WTC11 (cell line): ENCODE data around the gene SLC24A4. TPM values are rescaled to one million over a fixed set of nuclear protein-coding genes. Genes with fewer than 3 reads are reported as not detected.

Experiments used
- ATAC-seq: fragments of 200-7000 bp; cut with Tn5 transposase; 2 replicates; pipeline ENCODE4 v1.10.0; 2021; ENCODE audit warnings: mild to moderate bottlenecking, moderate library complexity
- CTCF ChIA-PET: fragments of 300-600 bp; sonication (Branson Sonifier 250); formaldehyde crosslinking; loops from one replicate; lab custom pipeline; 2021; ENCODE audit warnings: antibody characterized with exemption; lab: Charles Lee
- POLR2A ChIA-PET: fragments of 350-600 bp; sonication (Branson Sonifier 250); formaldehyde crosslinking; loops from one replicate; lab custom pipeline; 2021; ENCODE audit warnings: antibody characterized with exemption; lab: Charles Lee
- DNase-seq: peaks from one replicate; pipeline ENCODE4 v3.0.0; 2021; ENCODE audit warnings: low spot score
- H3K27ac Mint-ChIP-seq: 2 replicates; pipeline ENCODE4 v1.8.0; 2021; ENCODE audit warnings: mixed read lengths
- H3K27me3 Mint-ChIP-seq: 2 replicates; pipeline ENCODE4 v1.8.0; 2021; ENCODE audit warnings: low read depth, mild to moderate bottlenecking, moderate library complexity, mixed read lengths
- H3K36me3 Mint-ChIP-seq: 2 replicates; pipeline ENCODE4 v1.8.0; 2021; ENCODE audit warnings: mixed read lengths
- H3K4me1 Mint-ChIP-seq: 2 replicates; pipeline ENCODE4 v1.8.0; 2022; ENCODE audit warnings: mixed read lengths
- H3K4me3 Mint-ChIP-seq: 2 replicates; pipeline ENCODE4 v1.8.0; 2021; ENCODE audit warnings: mild to moderate bottlenecking, moderate library complexity, mixed read lengths
- H3K9me3 Mint-ChIP-seq: 2 replicates; pipeline ENCODE4 v1.8.0; 2021; ENCODE audit warnings: mixed read lengths
- ATF2 ChIP-seq: sonication (generic); formaldehyde crosslinking; IDR thresholded peaks from 2 replicates; pipeline ENCODE4 v1.8.1; 2022; ENCODE audit warnings: low read depth, missing genetic modification reagents, borderline replicate concordance
- ATF6 ChIP-seq: sonication (generic); formaldehyde crosslinking; IDR thresholded peaks from 2 replicates; pipeline ENCODE4 v1.8.1; 2023; ENCODE audit warnings: mild to moderate bottlenecking, missing genetic modification reagents
- CBFB ChIP-seq: sonication (generic); formaldehyde crosslinking; IDR thresholded peaks from 2 replicates; pipeline ENCODE4 v1.8.1; 2022; ENCODE audit warnings: mild to moderate bottlenecking, low read depth, missing genetic modification reagents
- CREB1 ChIP-seq: sonication (generic); formaldehyde crosslinking; IDR thresholded peaks from 2 replicates; pipeline ENCODE4 v1.8.0; 2023; ENCODE audit warnings: mild to moderate bottlenecking, missing genetic modification reagents
- ELF4 ChIP-seq: sonication (generic); formaldehyde crosslinking; IDR thresholded peaks from 2 replicates; pipeline ENCODE4 v1.8.1; 2022; ENCODE audit warnings: low read depth, mild to moderate bottlenecking, moderate library complexity, missing genetic modification reagents
- ETV6 ChIP-seq: sonication (generic); formaldehyde crosslinking; IDR thresholded peaks from 2 replicates; pipeline ENCODE4 v1.8.1; 2022; ENCODE audit warnings: mild to moderate bottlenecking, missing genetic modification reagents
- GABPB1 ChIP-seq: sonication (generic); formaldehyde crosslinking; IDR thresholded peaks from 2 replicates; pipeline ENCODE4 v1.8.1; 2023; ENCODE audit warnings: mild to moderate bottlenecking, missing genetic modification reagents
- NFATC4 ChIP-seq: fragments of 250-450 bp; sonication (Bioruptor Pico); IDR thresholded peaks from 2 replicates; pipeline ENCODE4 v1.9.0; 2021; ENCODE audit warnings: mild to moderate bottlenecking
- NFE2L1 ChIP-seq: sonication (generic); formaldehyde crosslinking; IDR thresholded peaks from 2 replicates; pipeline ENCODE4 v1.8.1; 2023; ENCODE audit warnings: missing genetic modification reagents
- NR2C2 ChIP-seq: sonication (generic); formaldehyde crosslinking; IDR thresholded peaks from 2 replicates; pipeline ENCODE4 v1.8.0; 2022; ENCODE audit warnings: mild to moderate bottlenecking, missing genetic modification reagents
- NR3C1 ChIP-seq: sonication (generic); formaldehyde crosslinking; conservative IDR thresholded peaks from 2 replicates; pipeline ENCODE4 v1.8.1; 2023; ENCODE audit warnings: low read depth, mild to moderate bottlenecking, missing genetic modification reagents
- PRRX2 ChIP-seq: fragments of 250-450 bp; sonication (Bioruptor Pico); IDR thresholded peaks from 2 replicates; pipeline ENCODE4 v1.8.0; 2021; ENCODE audit warnings: mild to moderate bottlenecking
- SOX15 ChIP-seq: fragments of 250-450 bp; sonication (Bioruptor Pico); IDR thresholded peaks from 2 replicates; pipeline ENCODE4 v1.9.0; 2021; ENCODE audit warnings: mild to moderate bottlenecking
- TP53 ChIP-seq: sonication (generic); formaldehyde crosslinking; IDR thresholded peaks from 2 replicates; pipeline ENCODE4 v1.8.1; 2023; ENCODE audit warnings: mild to moderate bottlenecking, missing genetic modification reagents
- ZNF423 ChIP-seq: fragments of 250-450 bp; sonication (Bioruptor Pico); IDR thresholded peaks from 2 replicates; pipeline ENCODE4 v2.1.2; 2022; ENCODE audit warnings: mild to moderate bottlenecking, moderate library complexity
- ZNF425 ChIP-seq: fragments of 250-450 bp; sonication (Bioruptor Pico); conservative IDR thresholded peaks from 2 replicates; pipeline ENCODE4 v1.9.0; 2021; ENCODE audit warnings: mild to moderate bottlenecking
- total RNA-seq: library from RNA; stranded (reverse); gene quantifications from 3 replicates; pipeline ENCODE4 v1.2.3, GENCODE V29; 2021
- TF ChIP-seq, protein P1 (sequence below): sonication (generic); formaldehyde crosslinking; conservative IDR thresholded peaks from 2 replicates; pipeline ENCODE4 v1.8.1; 2023; ENCODE audit warnings: mild to moderate bottlenecking, low read depth, missing genetic modification reagents, moderate library complexity
- TF ChIP-seq, protein P2 (sequence below): fragments of 250-450 bp; sonication (Bioruptor Pico); IDR thresholded peaks from 2 replicates; pipeline ENCODE4 v1.8.0; 2021; ENCODE audit warnings: mild to moderate bottlenecking
- TF ChIP-seq, protein P3 (sequence below): fragments of 250-450 bp; sonication (Bioruptor Pico); IDR thresholded peaks from 2 replicates; pipeline ENCODE4 v1.9.0; 2021; ENCODE audit warnings: mild to moderate bottlenecking
- TF ChIP-seq, protein P4 (sequence below): fragments of 250-450 bp; sonication (Bioruptor Pico); IDR thresholded peaks from 2 replicates; pipeline ENCODE4 v1.9.0; 2021; ENCODE audit warnings: mild to moderate bottlenecking

Gene SLC24A4
- total RNA-seq, 1 experiment from 2014 or later, result 0.90 TPM

DNA sequence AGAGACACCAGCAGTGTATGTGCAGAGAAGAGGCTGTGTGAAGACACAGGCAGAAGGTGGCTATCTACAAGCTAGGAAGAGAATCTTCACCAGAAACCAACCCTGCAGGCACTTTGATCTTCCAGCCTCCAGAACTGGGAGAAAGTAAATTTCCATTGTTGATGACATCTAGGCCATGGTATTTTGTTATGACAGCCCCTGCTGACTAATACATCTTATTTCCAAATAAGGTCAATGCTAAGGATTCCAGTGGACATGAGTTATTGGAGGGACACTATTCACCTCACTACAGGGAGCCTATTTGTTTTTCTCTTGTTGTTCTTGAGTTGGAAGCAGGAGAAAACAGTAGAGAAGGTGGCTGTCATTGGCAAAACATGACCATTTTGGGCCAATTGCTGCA, 102.1 kb downstream of the SLC24A4 start:
- ATAC-seq (no peak), DNase-seq (no peak)
- ChIA-PET CTCF (no interaction called here), POLR2A (interaction anchor here (0.6 kb wide), 1 partner anchor 317 kb away, joined by 5 read pairs; no protein-coding TSS in a partner anchor)
- no peak overlapping the region for H3K4me3 Mint-ChIP-seq
- TF ChIP-seq NFE2L1 (CRISPR knock-in tag) (no peak), ELF4 (CRISPR knock-in tag) (no peak), NFATC4 (no peak), TP53 (CRISPR knock-in tag) (no peak), ETV6 (no peak), SOX15 (CRISPR knock-in tag) (no peak), ATF6 (CRISPR knock-in tag) (no peak)
- TF ChIP-seq, protein P1, sequence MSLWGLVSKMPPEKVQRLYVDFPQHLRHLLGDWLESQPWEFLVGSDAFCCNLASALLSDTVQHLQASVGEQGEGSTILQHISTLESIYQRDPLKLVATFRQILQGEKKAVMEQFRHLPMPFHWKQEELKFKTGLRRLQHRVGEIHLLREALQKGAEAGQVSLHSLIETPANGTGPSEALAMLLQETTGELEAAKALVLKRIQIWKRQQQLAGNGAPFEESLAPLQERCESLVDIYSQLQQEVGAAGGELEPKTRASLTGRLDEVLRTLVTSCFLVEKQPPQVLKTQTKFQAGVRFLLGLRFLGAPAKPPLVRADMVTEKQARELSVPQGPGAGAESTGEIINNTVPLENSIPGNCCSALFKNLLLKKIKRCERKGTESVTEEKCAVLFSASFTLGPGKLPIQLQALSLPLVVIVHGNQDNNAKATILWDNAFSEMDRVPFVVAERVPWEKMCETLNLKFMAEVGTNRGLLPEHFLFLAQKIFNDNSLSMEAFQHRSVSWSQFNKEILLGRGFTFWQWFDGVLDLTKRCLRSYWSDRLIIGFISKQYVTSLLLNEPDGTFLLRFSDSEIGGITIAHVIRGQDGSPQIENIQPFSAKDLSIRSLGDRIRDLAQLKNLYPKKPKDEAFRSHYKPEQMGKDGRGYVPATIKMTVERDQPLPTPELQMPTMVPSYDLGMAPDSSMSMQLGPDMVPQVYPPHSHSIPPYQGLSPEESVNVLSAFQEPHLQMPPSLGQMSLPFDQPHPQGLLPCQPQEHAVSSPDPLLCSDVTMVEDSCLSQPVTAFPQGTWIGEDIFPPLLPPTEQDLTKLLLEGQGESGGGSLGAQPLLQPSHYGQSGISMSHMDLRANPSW (CRISPR knock-in tag), result no peak
- H3K27me3 Mint-ChIP-seq, result no peaks in the 10 kb centered on the region; the same call in none of the 2 replicates
- no peak overlapping the region for H3K27ac Mint-ChIP-seq
- H3K4me1 Mint-ChIP-seq, result peaks cover 3% of the 10 kb centered on the region; the same call in 1 of the 2 replicates
- H3K36me3 Mint-ChIP-seq, result no peaks in the 10 kb centered on the region
- peaks cover 19% of the 10 kb centered on the region for H3K9me3 Mint-ChIP-seq

GRCh38 chr14:92426237-92426636, 103.3 kb downstream of the SLC24A4 start:
- H3K9me3 Mint-ChIP-seq, result peaks cover 19% of the 10 kb centered on the region
- H3K36me3 Mint-ChIP-seq, result no peaks in the 10 kb centered on the region
- H3K4me3 Mint-ChIP-seq, result no peak overlapping the region
- ChIA-PET POLR2A (no interaction called here), CTCF (no interaction called here)
- H3K27me3 Mint-ChIP-seq, result no peaks in the 10 kb centered on the region; the same call in none of the 2 replicates
- H3K27ac Mint-ChIP-seq, result no peak overlapping the region
- DNase-seq (no peak), ATAC-seq (no peak)
- peaks cover 3% of the 10 kb centered on the region; the same call in 1 of the 2 replicates for H3K4me1 Mint-ChIP-seq
- TF ChIP-seq, protein P2, sequence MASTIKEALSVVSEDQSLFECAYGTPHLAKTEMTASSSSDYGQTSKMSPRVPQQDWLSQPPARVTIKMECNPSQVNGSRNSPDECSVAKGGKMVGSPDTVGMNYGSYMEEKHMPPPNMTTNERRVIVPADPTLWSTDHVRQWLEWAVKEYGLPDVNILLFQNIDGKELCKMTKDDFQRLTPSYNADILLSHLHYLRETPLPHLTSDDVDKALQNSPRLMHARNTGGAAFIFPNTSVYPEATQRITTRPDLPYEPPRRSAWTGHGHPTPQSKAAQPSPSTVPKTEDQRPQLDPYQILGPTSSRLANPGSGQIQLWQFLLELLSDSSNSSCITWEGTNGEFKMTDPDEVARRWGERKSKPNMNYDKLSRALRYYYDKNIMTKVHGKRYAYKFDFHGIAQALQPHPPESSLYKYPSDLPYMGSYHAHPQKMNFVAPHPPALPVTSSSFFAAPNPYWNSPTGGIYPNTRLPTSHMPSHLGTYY, result no peak
- TF ChIP-seq ZNF425 (CRISPR knock-in tag) (no peak), NR3C1 (CRISPR knock-in tag) (no peak), PRRX2 (CRISPR knock-in tag) (no peak), NR2C2 (CRISPR knock-in tag) (no peak), GABPB1 (CRISPR knock-in tag) (no peak), CBFB (no peak), CREB1 (CRISPR knock-in tag) (no peak), ZNF423 (no peak), ATF2 (CRISPR knock-in tag) (no peak)
- TF ChIP-seq, protein P3, sequence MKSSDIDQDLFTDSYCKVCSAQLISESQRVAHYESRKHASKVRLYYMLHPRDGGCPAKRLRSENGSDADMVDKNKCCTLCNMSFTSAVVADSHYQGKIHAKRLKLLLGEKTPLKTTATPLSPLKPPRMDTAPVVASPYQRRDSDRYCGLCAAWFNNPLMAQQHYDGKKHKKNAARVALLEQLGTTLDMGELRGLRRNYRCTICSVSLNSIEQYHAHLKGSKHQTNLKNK (CRISPR knock-in tag), result no peak
- TF ChIP-seq, protein P4, sequence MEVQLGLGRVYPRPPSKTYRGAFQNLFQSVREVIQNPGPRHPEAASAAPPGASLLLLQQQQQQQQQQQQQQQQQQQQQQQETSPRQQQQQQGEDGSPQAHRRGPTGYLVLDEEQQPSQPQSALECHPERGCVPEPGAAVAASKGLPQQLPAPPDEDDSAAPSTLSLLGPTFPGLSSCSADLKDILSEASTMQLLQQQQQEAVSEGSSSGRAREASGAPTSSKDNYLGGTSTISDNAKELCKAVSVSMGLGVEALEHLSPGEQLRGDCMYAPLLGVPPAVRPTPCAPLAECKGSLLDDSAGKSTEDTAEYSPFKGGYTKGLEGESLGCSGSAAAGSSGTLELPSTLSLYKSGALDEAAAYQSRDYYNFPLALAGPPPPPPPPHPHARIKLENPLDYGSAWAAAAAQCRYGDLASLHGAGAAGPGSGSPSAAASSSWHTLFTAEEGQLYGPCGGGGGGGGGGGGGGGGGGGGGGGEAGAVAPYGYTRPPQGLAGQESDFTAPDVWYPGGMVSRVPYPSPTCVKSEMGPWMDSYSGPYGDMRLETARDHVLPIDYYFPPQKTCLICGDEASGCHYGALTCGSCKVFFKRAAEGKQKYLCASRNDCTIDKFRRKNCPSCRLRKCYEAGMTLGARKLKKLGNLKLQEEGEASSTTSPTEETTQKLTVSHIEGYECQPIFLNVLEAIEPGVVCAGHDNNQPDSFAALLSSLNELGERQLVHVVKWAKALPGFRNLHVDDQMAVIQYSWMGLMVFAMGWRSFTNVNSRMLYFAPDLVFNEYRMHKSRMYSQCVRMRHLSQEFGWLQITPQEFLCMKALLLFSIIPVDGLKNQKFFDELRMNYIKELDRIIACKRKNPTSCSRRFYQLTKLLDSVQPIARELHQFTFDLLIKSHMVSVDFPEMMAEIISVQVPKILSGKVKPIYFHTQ (CRISPR knock-in tag), result no peak
